ENCODE data around the gene LAMA3.

- TF ChIP-seq CTCF (IDR thresholded peaks at IDR 0.05; ENCODE audit: extremely low read depth in 1 of 2, insufficient read depth in 1 of 2, low read depth in 1 of 2, low read length in 2 of 2) (no peak), POLR2AphosphoS5 (IDR thresholded peaks at IDR 0.05; ENCODE audit: insufficient read depth, low read depth, low read length) (no peak), EZH2 (IDR thresholded peaks at IDR 0.05; ENCODE audit: borderline replicate concordance, low read depth, low read length, severe bottlenecking) (no peak), MAX (IDR thresholded peaks at IDR 0.05; ENCODE audit: insufficient read depth, insufficient read length) (no peak), JUN (IDR thresholded peaks at IDR 0.05; ENCODE audit: borderline replicate concordance, insufficient read depth, insufficient read length, low read depth) (no peak), FOS (IDR thresholded peaks at IDR 0.05; ENCODE audit: borderline replicate concordance, insufficient read depth, low read length) (no peak), POLR2A (IDR thresholded peaks at IDR 0.05; ENCODE audit: low read depth, low read length) (no peak)
Measured at GRCh38 chr18:23934863-23935262, 245.6 kb downstream of the LAMA3 start.

Measured in endothelial cell of umbilical vein (primary cell).